ENCODE measurements around the gene TSPAN12. TPM values are rescaled to one million over a fixed set of nuclear protein-coding genes. Genes with fewer than 3 reads are reported as not detected.

Gene TSPAN12
- total and polyA plus RNA-seq, 2 of the 4 experiments (the other 2 are of a cell fraction), result 0.36 to 0.72 TPM

- Histone ChIP-seq H2AK9ac (replicated peaks; ENCODE audit: low read depth, low read length, poor library complexity) (no peak overlapping the region), H3K27ac (ENCODE audit: insufficient read depth, low read length) (no peak overlapping the region), H4K20me1 (ENCODE audit: insufficient read depth, low read length) (no peaks in the 10 kb centered on the region), H3K79me1 (ENCODE audit: low read depth in 1 of 2, low read length in 2 of 2) (no peaks in the 10 kb centered on the region), H4K91ac (ENCODE audit: insufficient read depth, low read depth, low read length) (no peak overlapping the region), H3K4me2 (ENCODE audit: low read depth, low read length) (no peak overlapping the region), H3K9me1 (ENCODE audit: insufficient read depth, low read length) (no peaks in the 10 kb centered on the region; the same call in 1 of the 2 replicates), H3K56ac (ENCODE audit: extremely low read depth, insufficient read depth, low read length) (no peak overlapping the region), H4K5ac (ENCODE audit: low read depth, low read length) (no peak overlapping the region), H3K9ac (ENCODE audit: low read depth, low read length) (no peak overlapping the region), H2BK20ac (ENCODE audit: low read depth, low read length) (no peak overlapping the region), H2BK120ac (ENCODE audit: low read depth, low read length) (no peak overlapping the region), H2AK5ac (ENCODE audit: low read depth, low read length) (no peak overlapping the region), H3K4me1 (ENCODE audit: control insufficient read depth, insufficient read depth, low read length) (no peaks in the 10 kb centered on the region), H3K14ac (replicated peaks; ENCODE audit: low read depth, low read length) (no peak overlapping the region), H4K8ac (ENCODE audit: low read depth in 2 of 2, low read length in 2 of 2) (no peak overlapping the region), H2BK5ac (ENCODE audit: low read depth, low read length, poor library complexity, severe bottlenecking) (no peak overlapping the region), H2BK15ac (ENCODE audit: low read depth, low read length) (no peak overlapping the region), H3K36me3 (ENCODE audit: control insufficient read depth, insufficient read depth, low read length) (no peaks in the 10 kb centered on the region; the same call in 1 of the 2 replicates), H3K9me3 (ENCODE audit: control insufficient read depth, insufficient read depth, low read length) (no peaks in the 10 kb centered on the region), H3K4me3 (ENCODE audit: insufficient read depth, low read depth, low read length) (no peak overlapping the region), H2AFZ (replicated peaks; ENCODE audit: low read length, poor library complexity) (no peak overlapping the region), H3K23ac (ENCODE audit: low read depth, low read length) (no peak overlapping the region), H3K18ac (ENCODE audit: low read depth, low read length) (no peak overlapping the region), H3K4ac (ENCODE audit: low read depth, low read length) (no peak overlapping the region), H3K27me3 (ENCODE audit: control insufficient read depth, insufficient read depth, low read length) (peaks cover 3% of the 10 kb centered on the region)
- in situ Hi-C loops (cut with MboI; ENCODE audit: low sequenced_read_pairs), result no loop called here
- TF ChIP-seq ELK1 (IDR thresholded peaks at IDR 0.05; ENCODE audit: borderline replicate concordance, low read depth, low read length) (no peak), POLR2A (IDR thresholded peaks at IDR 0.05; ENCODE audit: low read depth, low read length) (no peak), USF2 (IDR thresholded peaks at IDR 0.05; ENCODE audit: low read depth, low read length) (no peak), RCOR1 (IDR thresholded peaks at IDR 0.05; ENCODE audit: insufficient replicate concordance, low read length) (no peak), SMC3 (IDR thresholded peaks at IDR 0.05; ENCODE audit: low read depth, low read length) (no peak), NFE2L2 (IDR thresholded peaks at IDR 0.05; ENCODE audit: low read depth, low read length) (no peak), BHLHE40 (IDR thresholded peaks at IDR 0.05; ENCODE audit: low read depth, low read length) (no peak), FOS (IDR thresholded peaks at IDR 0.05; ENCODE audit: low read depth, low read length) (no peak), RAD21 (IDR thresholded peaks at IDR 0.05; ENCODE audit: low read length) (no peak), MAZ (IDR thresholded peaks at IDR 0.05; ENCODE audit: borderline replicate concordance, low read depth, low read length) (no peak), RFX5 (IDR thresholded peaks at IDR 0.05; ENCODE audit: low read depth, low read length) (no peak), CTCF (conservative IDR thresholded peaks at IDR 0.05; ENCODE audit: low read depth, low read length) (no peak)
- intact Hi-C loops (cut with micrococcal nuclease), result loop anchor here (2.0 to 5.0 kb wide), 2 partner anchors 83 to 221 kb away; no protein-coding TSS in a partner anchor
- DNase-seq, result no peak
- no TSS peak for BruUV-seq (replicated peaks)
- dilution Hi-C loops (cut with HindIII; ENCODE audit: low sequenced_read_pairs, unreplicated experiment), result no loop called here
- no peak for ATAC-seq (ENCODE audit: low read depth)
- ChIA-PET POLR2A (ENCODE audit: unreplicated experiment) (no interaction called here), CTCF (no interaction called here)
- no CpG with 5 or more reads among the region's 6 CpGs for WGBS, 2 experiments (ENCODE audit: extremely low coverage in 2 of 2, insufficient read length in 1 of 2)
These were observed 1.5 kb upstream of the TSPAN12 start for GRCh38 chr7:120859459-120859858.
